Thymus (tissue), 11 donors: ENCODE data around the gene NOC2L. TPM values are rescaled to one million over a fixed set of nuclear protein-coding genes. Genes with fewer than 3 reads are reported as not detected.
A peak's percentile ranks its signal among the peaks of the same experiment; 100 is the strongest.

ENCODE experiments used
- DNase-seq, 9 donors: peaks; one replicate each; pipeline ENCODE4 v3.0.0-alpha.2; 2013; ENCODE audit warnings: low spot score in 9 of 9, low read depth in 6 of 9, missing footprints in 1 of 9
- H3K27ac ChIP-seq, 2 donors: one replicate each; pipeline ENCODE4 v1.5.1; 2013; ENCODE audit warnings: control low read depth in 1 of 2, low read depth in 1 of 2, low read length in 1 of 2, mild to moderate bottlenecking in 1 of 2, moderate library complexity in 1 of 2
- H3K27me3 ChIP-seq, 2 donors: one replicate each; pipeline ENCODE4 v1.5.1; 2013; ENCODE audit warnings: low read length in 1 of 2; ENCODE audit not compliant: control insufficient read depth in 2 of 2, insufficient read depth in 1 of 2
- H3K36me3 ChIP-seq, 2 donors: one replicate each; pipeline ENCODE4 v1.5.1; 2013; ENCODE audit warnings: low read length in 1 of 2, mild to moderate bottlenecking in 1 of 2, moderate library complexity in 1 of 2; ENCODE audit not compliant: control insufficient read depth in 2 of 2, insufficient read depth in 2 of 2
- H3K4me1 ChIP-seq, 2 donors: one replicate each; pipeline ENCODE4 v1.5.1; 2013; ENCODE audit warnings: low read length in 2 of 2; ENCODE audit not compliant: control insufficient read depth in 2 of 2, insufficient read depth in 2 of 2
- H3K4me3 ChIP-seq, 2 donors: one replicate each; pipeline ENCODE4 v1.5.1; 2013; ENCODE audit warnings: low read length in 2 of 2, control low read depth in 1 of 2, mild to moderate bottlenecking in 1 of 2
- H3K9me3 ChIP-seq, 2 donors: one replicate each; pipeline ENCODE4 v1.5.1; 2013; ENCODE audit warnings: low read length in 1 of 2, mild to moderate bottlenecking in 1 of 2; ENCODE audit not compliant: control insufficient read depth in 2 of 2, insufficient read depth in 1 of 2
- WGBS: extraction: QIAGEN DNeasy Blood & Tissue Kit; methylation state at CpG from one replicate; pipeline ENCODE4 v1.1.7; 2013; 5-methylcytosine and 5-hydroxymethylcytosine counted together
- polyA plus RNA-seq: library from polyadenylated mRNA; stranded (reverse); fragments of 200-250 nt; gene quantifications from one replicate; pipeline ENCODE4 v1.2.3, GENCODE V29; 2013
- total RNA-seq: library from RNA; stranded (reverse); fragments of 120-200 nt; gene quantifications from one replicate; pipeline ENCODE4 v1.2.4, GENCODE V29; 2013
- donor health status: healthy.

NOC2L gene
- total and polyA plus RNA-seq, 2 donors: 45.5 to 74.3 TPM

GRCh38 chr1:924656-925560 lies 34.1 kb downstream of the NOC2L start:
- peak overlapping the region in 1 of 2 donors; percentile 47 for H3K4me3 ChIP-seq
- H3K9me3 ChIP-seq: peaks cover 1 to 8% of the 10 kb centered on the region in 2 donors
- H3K36me3 ChIP-seq: no peaks in the 10 kb centered on the region
- DNase-seq: no peak
- 1% methylated on average over 120 of the region's 120 CpGs for WGBS
- peaks cover 20 to 28% of the 10 kb centered on the region in 2 donors for H3K4me1 ChIP-seq
- H3K27me3 ChIP-seq: peaks cover 79 to 97% of the 10 kb centered on the region in 2 donors
- no peak overlapping the region for H3K27ac ChIP-seq

DNA sequence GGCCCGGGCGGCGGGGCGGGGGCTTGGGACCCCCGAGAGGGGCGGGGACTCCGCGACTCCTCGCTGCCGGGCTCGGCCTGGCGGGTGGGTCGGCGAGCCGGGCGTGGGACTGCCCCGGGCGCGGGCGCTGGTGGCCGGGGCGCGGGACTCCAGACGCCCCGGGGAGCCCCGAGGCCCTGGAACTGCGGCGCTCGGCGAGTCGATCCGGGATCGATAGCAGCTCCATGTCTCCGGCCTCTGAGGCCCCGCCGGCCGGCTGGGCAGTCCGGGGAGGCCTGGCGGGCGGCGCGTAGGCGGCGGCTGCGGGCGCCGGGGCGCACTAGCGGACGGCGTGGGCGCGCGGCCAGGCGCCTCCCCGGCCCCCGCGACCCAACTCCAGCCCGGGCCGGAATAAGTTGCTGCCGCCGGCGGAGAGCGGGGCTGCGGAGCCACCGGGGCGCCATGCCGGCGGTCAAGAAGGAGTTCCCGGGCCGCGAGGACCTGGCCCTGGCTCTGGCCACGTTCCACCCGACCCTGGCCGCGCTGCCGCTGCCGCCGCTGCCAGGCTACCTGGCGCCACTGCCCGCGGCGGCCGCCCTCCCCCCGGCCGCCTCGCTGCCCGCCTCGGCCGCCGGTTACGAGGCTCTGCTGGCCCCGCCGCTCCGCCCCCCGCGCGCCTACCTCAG lies 34.9 kb downstream of the NOC2L start:
- H3K4me1 ChIP-seq: peaks cover 20 to 28% of the 10 kb centered on the region in 2 donors
- H3K36me3 ChIP-seq: no peaks in the 10 kb centered on the region
- peak overlapping the region in 1 of 2 donors; percentile 47 for H3K4me3 ChIP-seq
- DNase-seq: no peak
- WGBS: under 1% methylated on average over 98 of the region's 98 CpGs
- H3K27me3 ChIP-seq: peaks cover 83 to 96% of the 10 kb centered on the region in 2 donors
- peaks cover 1 to 8% of the 10 kb centered on the region in 2 donors for H3K9me3 ChIP-seq
- no peak overlapping the region for H3K27ac ChIP-seq

GRCh38 chr1:923131-923990 lies 35.7 kb downstream of the NOC2L start, which contains the start of gene SAMD11:
Gene SAMD11, plus strand, starts transcription at chr1:923923. Its CDS starts 509 bp downstream, at chr1:924432.
- Histone ChIP-seq H3K27me3 (peaks cover 78 to 96% of the 10 kb centered on the region in 2 donors), H3K9me3 (peaks cover 1 to 8% of the 10 kb centered on the region in 2 donors), H3K36me3 (no peaks in the 10 kb centered on the region), H3K27ac (no peak within 1 kb of the TSS), H3K4me3 (peak within 1 kb of the TSS in 1 of 2 donors; percentile 47), H3K4me1 (peaks cover 20 to 28% of the 10 kb centered on the region in 2 donors)
- DNase-seq: peak in 7 of 9 donors; percentile 37 to 81 (median 48)
- 5% methylated on average over 72 of the region's 72 CpGs for WGBS

DNA sequence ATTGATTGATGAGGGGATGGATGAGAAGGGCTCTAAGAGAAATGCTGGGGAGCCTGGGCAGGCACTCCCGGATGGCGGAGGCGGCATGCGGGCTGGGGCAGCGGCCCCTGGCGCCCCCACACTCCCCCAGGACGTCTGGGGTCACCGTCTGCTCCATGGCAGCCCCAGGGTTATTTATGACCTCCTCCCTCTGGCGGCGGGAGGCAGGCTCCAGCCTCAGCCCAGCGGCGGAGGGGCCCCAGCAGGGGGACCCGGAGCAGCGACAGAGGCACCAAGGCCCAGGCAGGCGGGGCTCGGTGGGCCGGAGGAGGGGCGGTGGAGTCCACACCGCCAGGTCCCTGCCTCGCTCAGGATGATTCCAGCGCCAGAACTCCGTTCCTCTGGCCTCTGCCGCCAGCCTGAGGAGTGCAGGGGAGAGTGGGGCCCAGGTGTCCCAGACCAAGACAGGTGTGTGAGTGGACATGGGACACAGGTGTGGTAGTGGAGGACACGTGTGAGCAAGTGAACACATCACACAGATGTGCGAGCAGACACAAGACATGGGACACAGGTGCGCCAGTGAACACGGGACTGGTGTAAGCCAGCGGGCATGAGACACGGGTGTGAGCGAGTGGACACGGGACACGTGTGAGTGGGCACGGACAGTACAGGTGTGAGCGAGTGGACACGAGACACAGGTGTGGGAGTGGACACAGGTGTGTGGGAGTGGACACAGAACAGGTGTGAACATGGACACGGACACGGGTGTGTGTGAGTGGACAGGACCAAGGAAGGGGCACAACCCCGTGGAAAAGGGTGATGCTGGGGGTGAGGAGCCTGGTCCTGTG lies 37.8 kb downstream of the NOC2L start:
- no peak overlapping the region for H3K4me3 ChIP-seq
- WGBS: 35% methylated on average over 38 of the region's 38 CpGs

GRCh38 chr1:920521-920920 lies 38.5 kb downstream of the NOC2L start:
- no peaks in the 10 kb centered on the region for H3K36me3 ChIP-seq
- H3K9me3 ChIP-seq: peaks cover 0 to 8% of the 10 kb centered on the region in 2 donors
- WGBS: 9% methylated on average over 13 of the region's 13 CpGs
- peaks cover 20 to 26% of the 10 kb centered on the region in 2 donors for H3K4me1 ChIP-seq
- no peak for DNase-seq
- peaks cover 61 to 96% of the 10 kb centered on the region in 2 donors for H3K27me3 ChIP-seq
- no peak overlapping the region for H3K27ac ChIP-seq
- no peak overlapping the region for H3K4me3 ChIP-seq

More for the DNA sequence above, 37.8 kb downstream of the NOC2L start:
- peaks cover 67 to 96% of the 10 kb centered on the region in 2 donors for H3K27me3 ChIP-seq
- H3K36me3 ChIP-seq: no peaks in the 10 kb centered on the region
- peak in 3 of 9 donors; percentile 40 to 61 (median 45) for DNase-seq
- H3K4me1 ChIP-seq: peaks cover 20 to 28% of the 10 kb centered on the region in 2 donors
- no peak overlapping the region for H3K27ac ChIP-seq
- H3K9me3 ChIP-seq: peaks cover 1 to 8% of the 10 kb centered on the region in 2 donors

- no peak for DNase-seq
- Histone ChIP-seq H3K9me3 (peaks cover 0 to 8% of the 10 kb centered on the region in 2 donors), H3K27ac (no peak overlapping the region), H3K27me3 (peaks cover 57 to 92% of the 10 kb centered on the region in 2 donors), H3K4me3 (no peak overlapping the region), H3K4me1 (peaks cover 17 to 25% of the 10 kb centered on the region in 2 donors), H3K36me3 (no peaks in the 10 kb centered on the region)
- WGBS: 90% methylated on average over 23 of the region's 23 CpGs
Observed at GRCh38 chr1:920010-920409, 39.0 kb downstream of the NOC2L start.

- no peak for DNase-seq
- Histone ChIP-seq H3K4me1 (peaks cover 11 to 24% of the 10 kb centered on the region in 2 donors), H3K9me3 (peaks cover 0 to 8% of the 10 kb centered on the region in 2 donors), H3K27ac (no peak overlapping the region), H3K27me3 (peaks cover 50 to 87% of the 10 kb centered on the region in 2 donors), H3K36me3 (no peaks in the 10 kb centered on the region), H3K4me3 (no peak overlapping the region)
- 91% methylated on average over 29 of the region's 29 CpGs for WGBS
Observed at GRCh38 chr1:919271-919872, 39.7 kb downstream of the NOC2L start.
